A549 (cell line): Measurements from ENCODE around the gene PFN1. TPM values are rescaled to one million over a fixed set of nuclear protein-coding genes. Genes with fewer than 3 reads are reported as not detected.

Source experiments
- ATAC-seq, 2 experiments: fragments of 200-7000 bp in 1 of 2; fragments of >200 bp in 1 of 2; cut with Nextera tagmentation in 1 of 2; cut with Tn5 transposase in 1 of 2; 3 replicates each; pipeline versions ENCODE4 v1.8.0 to v1.9.1; 2018 to 2020; ENCODE audit warnings: mild to moderate bottlenecking in 1 of 2, moderate library complexity in 1 of 2
- CTCF ChIA-PET: fragments of 300-600 bp; sonication (Branson Sonifier 250); formaldehyde crosslinking; extraction: SDS; loops from one replicate; lab custom pipeline; 2021; ENCODE audit warnings: antibody characterized with exemption, inconsistent platforms; lab: Yijun Ruan, JAX
- POLR2A ChIA-PET: fragments of 350-600 bp; formaldehyde crosslinking; extraction: SDS; loops from one replicate; lab custom pipeline; 2021; ENCODE audit warnings: antibody characterized with exemption, inconsistent platforms; lab: Yijun Ruan, JAX
- DNase-seq, 2 experiments: peaks; one replicate each; pipeline versions ENCODE4 v3.0.0 to v3.0.0-alpha.2; 2011 to 2016; ENCODE audit warnings: low read depth in 1 of 2, low spot score in 1 of 2
- FAIRE-seq: peaks from 2 replicates; lab custom pipeline; 2011; peaks lifted over from hg19 to GRCh38; lab: Jason Lieb, UNC
- H3K27ac ChIP-seq, 2 experiments: fragments of >200 bp; sonication (Bioruptor Twin); formaldehyde crosslinking; 3 replicates each; pipeline ENCODE4 v1.5.1; 2016 to 2017
- H3K4me1 ChIP-seq: fragments of >200 bp; sonication (Bioruptor Twin); formaldehyde crosslinking; 3 replicates; pipeline ENCODE4 v1.6.1; 2016
- H3K4me2 ChIP-seq: fragments of >200 bp; sonication (Bioruptor Twin); formaldehyde crosslinking; 3 replicates; pipeline ENCODE4 v1.6.1; 2016
- H3K4me3 ChIP-seq: fragments of >200 bp; sonication (Bioruptor Twin); formaldehyde crosslinking; 3 replicates; pipeline ENCODE4 v1.5.1; 2016
- H3K9me3 ChIP-seq: fragments of >200 bp; sonication (Bioruptor Twin); formaldehyde crosslinking; 3 replicates; pipeline ENCODE4 v1.6.1; 2016
- BHLHE40 ChIP-seq: IDR thresholded peaks from 2 replicates; pipeline ENCODE4 v1.6.1; 2012; ENCODE audit warnings: low read depth, low read length, inconsistent platforms
- CBX2 ChIP-seq: fragments of 200-600 bp; sonication (generic); IDR thresholded peaks from 2 replicates; pipeline ENCODE4 v1.6.1; 2016; ENCODE audit warnings: low read depth, mild to moderate bottlenecking, borderline replicate concordance
- EHF ChIP-seq: fragments of 250-450 bp; sonication (Bioruptor Pico); IDR thresholded peaks from 2 replicates; pipeline ENCODE4 v1.5.0; 2020; ENCODE audit warnings: mild to moderate bottlenecking
- ELK1 ChIP-seq: fragments of 150-350 bp; IDR thresholded peaks from 2 replicates; pipeline ENCODE4 v1.6.1; 2014; ENCODE audit warnings: low read depth, mild to moderate bottlenecking, low read length
- EP300 ChIP-seq, 2 experiments: fragments of >200 bp; sonication (Bioruptor Twin); formaldehyde crosslinking; IDR thresholded peaks; 2 replicates in 1 of 2; 3 replicates in 1 of 2; pipeline ENCODE4 v1.6.1; 2016 to 2017
- FOSB ChIP-seq: fragments of 250-450 bp; sonication (Bioruptor Pico); IDR thresholded peaks from 2 replicates; pipeline ENCODE4 v1.5.0; 2020; ENCODE audit warnings: mild to moderate bottlenecking, moderate library complexity
- FOXS1 ChIP-seq: fragments of 250-450 bp; sonication (Bioruptor Pico); IDR thresholded peaks from 2 replicates; pipeline ENCODE4 v1.5.0; 2020; ENCODE audit warnings: mild to moderate bottlenecking, moderate library complexity
- GATA3 ChIP-seq: IDR thresholded peaks from 2 replicates; pipeline ENCODE4 v1.6.1; 2012; ENCODE audit warnings: borderline replicate concordance
- HDAC2 ChIP-seq: fragments of 200-600 bp; sonication (generic); IDR thresholded peaks from 2 replicates; pipeline ENCODE4 v1.6.1; 2016
- HOXA7 ChIP-seq: fragments of 250-450 bp; sonication (Bioruptor Pico); IDR thresholded peaks from 2 replicates; pipeline ENCODE4 v1.5.0; 2020; ENCODE audit warnings: mild to moderate bottlenecking, moderate library complexity
- HOXB13 ChIP-seq: fragments of 250-450 bp; sonication (Bioruptor Pico); IDR thresholded peaks from 2 replicates; pipeline ENCODE4 v1.5.0; 2020; ENCODE audit warnings: low read depth, mild to moderate bottlenecking, moderate library complexity
- HOXB5 ChIP-seq: fragments of 250-450 bp; sonication (Bioruptor Pico); IDR thresholded peaks from 2 replicates; pipeline ENCODE4 v1.5.0; 2020; ENCODE audit warnings: mild to moderate bottlenecking, moderate library complexity
- NPAS2 ChIP-seq: fragments of 250-450 bp; sonication (Bioruptor Pico); IDR thresholded peaks from 2 replicates; pipeline ENCODE4 v1.8.0; 2022; ENCODE audit warnings: mild to moderate bottlenecking, moderate library complexity, borderline replicate concordance
- NR3C1 ChIP-seq: fragments of >200 bp; sonication (Bioruptor Twin); formaldehyde crosslinking; IDR thresholded peaks from 3 replicates; pipeline ENCODE4 v1.6.1; 2017
- PBX3 ChIP-seq: IDR thresholded peaks from 2 replicates; pipeline ENCODE4 v1.6.1; 2012
- POLR2AphosphoS2 ChIP-seq: conservative IDR thresholded peaks from 2 replicates; pipeline ENCODE4 v1.6.1; 2012; ENCODE audit warnings: low read length, improper control_type of control experiment, inconsistent platforms
- RAD21 ChIP-seq, 2 experiments: fragments of >200 bp in 1 of 2; sonication (Bioruptor Twin) in 1 of 2; formaldehyde crosslinking in 1 of 2; IDR thresholded peaks in 1 of 2; conservative IDR thresholded peaks in 1 of 2; 2 replicates in 1 of 2; 3 replicates in 1 of 2; pipeline ENCODE4 v1.6.1; 2012 to 2018; ENCODE audit warnings: inconsistent platforms in 1 of 2
- RNF2 ChIP-seq: fragments of 200-600 bp; sonication (generic); IDR thresholded peaks from 2 replicates; pipeline ENCODE4 v1.6.1; 2016; ENCODE audit warnings: low read depth, mild to moderate bottlenecking, antibody characterized with exemption, moderate library complexity, borderline replicate concordance
- TFCP2L1 ChIP-seq: fragments of 250-450 bp; sonication (Bioruptor Pico); IDR thresholded peaks from 2 replicates; pipeline ENCODE4 v1.5.0; 2021; ENCODE audit warnings: mild to moderate bottlenecking
- USF2 ChIP-seq: fragments of 450-650 bp; IDR thresholded peaks from 2 replicates; pipeline ENCODE4 v1.6.1; 2014; ENCODE audit warnings: antibody characterized with exemption
- ZC3H11A ChIP-seq: fragments of 450-650 bp; IDR thresholded peaks from 2 replicates; pipeline ENCODE4 v1.6.1; 2014; ENCODE audit warnings: antibody characterized with exemption, mild to moderate bottlenecking
- ZFP36 ChIP-seq: fragments of 450-650 bp; IDR thresholded peaks from 2 replicates; pipeline ENCODE4 v1.6.1; 2014; ENCODE audit warnings: borderline replicate concordance; ENCODE audit not compliant: partially characterized antibody
- WGBS: methylation state at CpG from one replicate; pipeline ENCODE4 v1.1.6; 2017; ENCODE audit errors: missing lambda C conversion rate; 5-methylcytosine and 5-hydroxymethylcytosine counted together
- polyA plus RNA-seq, 4 experiments: library from polyadenylated mRNA; depleted of rRNA in 3 of 4; stranded (reverse); fragments of >200 nt; fragmentation: RNase III in 1 of 4; extraction: RNeasy Plus Mini Kit Qiagen cat#74134 plus additional on column Dnase treatment in 1 of 4; gene quantifications; 2 replicates in 3 of 4; 3 replicates in 1 of 4; pipeline ENCODE4 v1.2.3, GENCODE V29; 2011 to 2017

Gene PFN1
- polyA plus RNA-seq, 2 of the 4 experiments (the other 2 are of a cell fraction): 1,732 to 3,230 TPM

GRCh38 chr17:4947411-4948165 lies 742 bp downstream of the PFN1 start (continued):
- TF ChIP-seq RNF2: no peak
- TF ChIP-seq POLR2AphosphoS2: 0 out of 2 replicates have a peak, but pooled peaks have one; percentile 34
- no peak for TF ChIP-seq HDAC2
- TF ChIP-seq HOXA7 (CRISPR knock-in tag): peak; percentile 81; the same call in 1 of the 2 replicates
- TF ChIP-seq ELK1: 0 out of 2 replicates have a peak, but pooled peaks have one; percentile 70
- no peak for TF ChIP-seq NR3C1
- peak; percentile 76 for TF ChIP-seq EHF (CRISPR knock-in tag)
- no peak for TF ChIP-seq ZFP36
- TF ChIP-seq CBX2: no peak
- TF ChIP-seq GATA3: no peak; the same call in 1 of the 2 replicates
- TF ChIP-seq USF2: no peak
- TF ChIP-seq FOXS1: no peak
- peak; percentile 77; the same call in 1 of the 2 replicates for TF ChIP-seq FOSB (CRISPR knock-in tag)
- TF ChIP-seq RAD21 (conservative IDR thresholded peaks at IDR 0.05 in 1 of 2, IDR thresholded peaks at IDR 0.05 in 1 of 2): no peak
- TF ChIP-seq HOXB13 (CRISPR knock-in tag): no peak
- no peak for TF ChIP-seq BHLHE40
- no peak; the same call in 1 of the 2 replicates for TF ChIP-seq HOXB5 (CRISPR knock-in tag)
- TF ChIP-seq TFCP2L1: peak; percentile 27
- no peak for TF ChIP-seq NPAS2 (CRISPR knock-in tag)
- TF ChIP-seq PBX3: no peak; the same call in 1 of the 2 replicates
- TF ChIP-seq, all 56 proteins: peak for 13

GRCh38 chr17:4947010-4947410 lies 1.3 kb downstream of the PFN1 start:
- Histone ChIP-seq H3K4me2 (peak overlapping the region; percentile 99), H3K27ac (peak overlapping the region; percentile 99), H3K4me1 (peaks cover 61% of the 10 kb centered on the region), H3K9me3 (no peaks in the 10 kb centered on the region), H3K4me3 (peak overlapping the region; percentile 98)
- CTCF ChIA-PET: interaction anchor here (1.0 to 3.7 kb wide), 4 partner anchors 21 to 50 kb away, joined by 3 to 17 read pairs (median 6); partner anchors contain the start of genes CAMTA2, INCA1 and SPAG7
- POLR2A ChIA-PET: interaction anchor here (1.9 to 5.3 kb wide), 2 partner anchors 20 to 157 kb away, joined by 7 to 67 read pairs; partner anchors contain the start of gene SPAG7
- FAIRE-seq (no peak), ATAC-seq (no peak), DNase-seq (peak in 1 of 2 experiments; percentile 64)
- 2% methylated on average over 5 of the region's 7 CpGs for WGBS
- TF ChIP-seq BHLHE40 (no peak), ZC3H11A (no peak), HDAC2 (no peak), EP300 (IDR thresholded peaks at IDR 0.05) (no peak), ELK1 (peak; percentile 70; the same call in 1 of the 2 replicates)
